Activated CD4-positive, alpha-beta T cell treated with anti-CD3 and anti-CD28 coated beads for 36 hours (primary cell): ENCODE results near the gene KCNA5. TPM values are rescaled to one million over a fixed set of nuclear protein-coding genes. Genes with fewer than 3 reads are reported as not detected.

ENCODE experiments used
- ATAC-seq: fragments of 200-7000 bp; cut with Tn5 transposase; one replicate; pipeline ENCODE4 v1.10.0; 2021; ENCODE audit warnings: mild to moderate bottlenecking, moderate library complexity
- CTCF ChIA-PET: fragments of 350-600 bp; sonication (Branson Sonifier 250); formaldehyde crosslinking; loops from one replicate; lab custom pipeline; 2021; ENCODE audit warnings: antibody characterized with exemption; lab: Charles Lee
- POLR2A ChIA-PET: fragments of 350-600 bp; sonication (Branson Sonifier 250); formaldehyde crosslinking; loops from one replicate; lab custom pipeline; 2021; ENCODE audit warnings: antibody characterized with exemption, inconsistent platforms; lab: Charles Lee
- DNase-seq: peaks from one replicate; pipeline ENCODE4 v3.0.0-alpha.2; 2020
- H3K27ac Mint-ChIP-seq: one replicate; pipeline ENCODE4 v1.8.0; 2021; ENCODE audit warnings: mixed read lengths
- H3K27me3 Mint-ChIP-seq: one replicate; pipeline ENCODE4 v1.8.0; 2021; ENCODE audit warnings: mixed read lengths
- H3K36me3 Mint-ChIP-seq: one replicate; pipeline ENCODE4 v1.8.0; 2021; ENCODE audit warnings: low read depth, mixed read lengths
- H3K4me1 Mint-ChIP-seq: one replicate; pipeline ENCODE4 v1.8.0; 2021; ENCODE audit warnings: mixed read lengths
- H3K4me3 Mint-ChIP-seq: one replicate; pipeline ENCODE4 v1.8.0; 2021; ENCODE audit warnings: mild to moderate bottlenecking, moderate library complexity, mixed read lengths
- H3K9me3 Mint-ChIP-seq: one replicate; pipeline ENCODE4 v1.8.0; 2021; ENCODE audit warnings: low read depth, mixed read lengths
- intact Hi-C, 2 experiments: fragments of 100-400 bp; cut with DNase I in 1 of 2; cut with micrococcal nuclease in 1 of 2; formaldehyde crosslinking; loops; one replicate each; pipeline versions ENCODE4 v1.14.2 to v1.15.1; 2022 to 2024; cut with DNase I, micrococcal nuclease
- total RNA-seq, 2 experiments: library from RNA; stranded (reverse); gene quantifications; one replicate each; pipeline ENCODE4 v1.2.3, GENCODE V29; 2021

KCNA5 gene
- total RNA-seq, 2 experiments from 2014 or later = not detected

- no peak for ATAC-seq
- intact Hi-C loops = no loop called here
- Mint-ChIP-seq H3K36me3 (no peaks in the 10 kb centered on the region), H3K4me3 (no peak overlapping the region), H3K4me1 (peaks cover 8% of the 10 kb centered on the region), H3K9me3 (no peaks in the 10 kb centered on the region), H3K27me3 (peaks cover 18% of the 10 kb centered on the region), H3K27ac (no peak overlapping the region)
- POLR2A ChIA-PET = interaction anchor here (0.6 kb wide), 1 partner anchor 1491 kb away, joined by 3 read pairs; no protein-coding TSS in a partner anchor
- CTCF ChIA-PET = interaction anchor here (1.0 kb wide), 1 partner anchor 175 kb away, joined by 3 read pairs; no protein-coding TSS in a partner anchor
- no peak for DNase-seq
Observed at GRCh38 chr12:5030066-5030465, 13.6 kb upstream of the KCNA5 start.

GRCh38 chr12:5031242-5031641 is 12.4 kb upstream of the KCNA5 start:
- Mint-ChIP-seq H3K27me3 (peaks cover 10% of the 10 kb centered on the region), H3K27ac (no peak overlapping the region), H3K4me3 (no peak overlapping the region), H3K36me3 (no peaks in the 10 kb centered on the region), H3K4me1 (peaks cover 8% of the 10 kb centered on the region), H3K9me3 (no peaks in the 10 kb centered on the region)
- intact Hi-C loops = no loop called here
- ChIA-PET POLR2A (interaction anchor here (0.5 kb wide), 1 partner anchor 269 kb away, joined by 3 read pairs; no protein-coding TSS in a partner anchor), CTCF (interaction anchor here (0.9 to 1.2 kb wide), 3 partner anchors 10 to 176 kb away, joined by 3 read pairs; no protein-coding TSS in a partner anchor)
- ATAC-seq = no peak
- DNase-seq = no peak

- H3K27me3 Mint-ChIP-seq = peaks cover 8% of the 10 kb centered on the region
- H3K4me1 Mint-ChIP-seq = peaks cover 8% of the 10 kb centered on the region
- H3K36me3 Mint-ChIP-seq = no peaks in the 10 kb centered on the region
- ATAC-seq (no peak), DNase-seq (no peak)
- ChIA-PET POLR2A (no interaction called here), CTCF (interaction anchor here (0.9 to 1.2 kb wide), 2 partner anchors 10 to 36 kb away, joined by 3 read pairs; no protein-coding TSS in a partner anchor)
- no peak overlapping the region for H3K4me3 Mint-ChIP-seq
- no peaks in the 10 kb centered on the region for H3K9me3 Mint-ChIP-seq
- intact Hi-C loops = no loop called here
- H3K27ac Mint-ChIP-seq = no peak overlapping the region
Observed at GRCh38 chr12:5031958-5032357, 11.7 kb upstream of the KCNA5 start.

- ATAC-seq (no peak), DNase-seq (no peak)
- H3K36me3 Mint-ChIP-seq = no peaks in the 10 kb centered on the region
- H3K4me1 Mint-ChIP-seq = peaks cover 8% of the 10 kb centered on the region
- H3K27me3 Mint-ChIP-seq = peaks cover 2% of the 10 kb centered on the region
- POLR2A ChIA-PET = no interaction called here
- no peak overlapping the region for H3K27ac Mint-ChIP-seq
- intact Hi-C loops = no loop called here
- H3K9me3 Mint-ChIP-seq = no peaks in the 10 kb centered on the region
- H3K4me3 Mint-ChIP-seq = no peak overlapping the region
- CTCF ChIA-PET = no interaction called here
Observed at GRCh38 chr12:5032821-5033220, 10.9 kb upstream of the KCNA5 start.

GRCh38 chr12:5033883-5034282 is 9.8 kb upstream of the KCNA5 start:
- H3K27me3 Mint-ChIP-seq = peaks cover 3% of the 10 kb centered on the region
- intact Hi-C loops = loop anchor here in 1 of 2 experiments (1.0 kb wide), 1 partner anchor 228 kb away; no protein-coding TSS in a partner anchor
- H3K27ac Mint-ChIP-seq = no peak overlapping the region
- no peaks in the 10 kb centered on the region for H3K36me3 Mint-ChIP-seq
- H3K9me3 Mint-ChIP-seq = no peaks in the 10 kb centered on the region
- ChIA-PET CTCF (interaction anchor here (0.6 to 1.2 kb wide), 4 partner anchors 10 to 539 kb away, joined by 3 to 4 read pairs (median 3); no protein-coding TSS in a partner anchor), POLR2A (no interaction called here)
- H3K4me1 Mint-ChIP-seq = peaks cover 8% of the 10 kb centered on the region
- no peak for DNase-seq
- H3K4me3 Mint-ChIP-seq = no peak overlapping the region
- ATAC-seq = no peak

GRCh38 chr12:5034603-5035002 is 9.1 kb upstream of the KCNA5 start:
- ChIA-PET POLR2A (no interaction called here), CTCF (interaction anchor here (0.6 to 1.2 kb wide), 4 partner anchors 10 to 538 kb away, joined by 3 to 4 read pairs (median 3); no protein-coding TSS in a partner anchor)
- ATAC-seq = peak; percentile 99
- Mint-ChIP-seq H3K4me1 (peaks cover 8% of the 10 kb centered on the region), H3K9me3 (no peaks in the 10 kb centered on the region), H3K27ac (no peak overlapping the region), H3K4me3 (no peak overlapping the region), H3K36me3 (no peaks in the 10 kb centered on the region), H3K27me3 (peaks cover 9% of the 10 kb centered on the region)
- intact Hi-C loops = loop anchor here in 1 of 2 experiments (1.0 kb wide), 1 partner anchor 228 kb away; no protein-coding TSS in a partner anchor
- DNase-seq = peak; percentile 71

GRCh38 chr12:5035618-5036017 is 8.1 kb upstream of the KCNA5 start:
- intact Hi-C loops = no loop called here
- DNase-seq (no peak), ATAC-seq (no peak)
- no peaks in the 10 kb centered on the region for H3K9me3 Mint-ChIP-seq
- ChIA-PET POLR2A (no interaction called here), CTCF (no interaction called here)
- no peak overlapping the region for H3K4me3 Mint-ChIP-seq
- no peaks in the 10 kb centered on the region for H3K36me3 Mint-ChIP-seq
- H3K4me1 Mint-ChIP-seq = peaks cover 8% of the 10 kb centered on the region
- no peak overlapping the region for H3K27ac Mint-ChIP-seq
- H3K27me3 Mint-ChIP-seq = peaks cover 15% of the 10 kb centered on the region

- intact Hi-C loops = no loop called here
- peaks cover 8% of the 10 kb centered on the region for H3K4me1 Mint-ChIP-seq
- no peak overlapping the region for H3K4me3 Mint-ChIP-seq
- no peak overlapping the region for H3K27ac Mint-ChIP-seq
- H3K36me3 Mint-ChIP-seq = no peaks in the 10 kb centered on the region
- CTCF ChIA-PET = no interaction called here
- no peaks in the 10 kb centered on the region for H3K9me3 Mint-ChIP-seq
- ATAC-seq (no peak), DNase-seq (no peak)
- H3K27me3 Mint-ChIP-seq = peaks cover 17% of the 10 kb centered on the region
- POLR2A ChIA-PET = no interaction called here
Observed at GRCh38 chr12:5036031-5036430, 7.6 kb upstream of the KCNA5 start.

GRCh38 chr12:5037795-5038357 is 5.8 kb upstream of the KCNA5 start:
- CTCF ChIA-PET = no interaction called here
- Mint-ChIP-seq H3K27me3 (peaks cover 20% of the 10 kb centered on the region), H3K9me3 (no peaks in the 10 kb centered on the region), H3K4me1 (peaks cover 8% of the 10 kb centered on the region), H3K36me3 (no peaks in the 10 kb centered on the region), H3K27ac (no peak overlapping the region), H3K4me3 (no peak overlapping the region)
- POLR2A ChIA-PET = no interaction called here
- intact Hi-C loops = no loop called here
- ATAC-seq = no peak
- DNase-seq = no peak

GRCh38 chr12:5038781-5039311 is 4.8 kb upstream of the KCNA5 start:
- ChIA-PET CTCF (no interaction called here), POLR2A (no interaction called here)
- intact Hi-C loops = no loop called here
- no peaks in the 10 kb centered on the region for H3K36me3 Mint-ChIP-seq
- peaks cover 8% of the 10 kb centered on the region for H3K4me1 Mint-ChIP-seq
- ATAC-seq (no peak), DNase-seq (no peak)
- H3K27me3 Mint-ChIP-seq = peaks cover 26% of the 10 kb centered on the region
- no peak overlapping the region for H3K4me3 Mint-ChIP-seq
- no peak overlapping the region for H3K27ac Mint-ChIP-seq
- no peaks in the 10 kb centered on the region for H3K9me3 Mint-ChIP-seq

- Mint-ChIP-seq H3K4me3 (no peak overlapping the region), H3K4me1 (peaks cover 1% of the 10 kb centered on the region), H3K9me3 (no peaks in the 10 kb centered on the region), H3K36me3 (no peaks in the 10 kb centered on the region), H3K27ac (no peak overlapping the region), H3K27me3 (peaks cover 26% of the 10 kb centered on the region)
- ATAC-seq = no peak
- intact Hi-C loops = no loop called here
- ChIA-PET CTCF (interaction anchor here (0.6 to 1.6 kb wide), 4 partner anchors 18 to 182 kb away, joined by 3 to 8 read pairs (median 6); no protein-coding TSS in a partner anchor), POLR2A (no interaction called here)
- DNase-seq = no peak
Observed at GRCh38 chr12:5039815-5040214, 3.9 kb upstream of the KCNA5 start.

GRCh38 chr12:5040368-5040767 is 3.3 kb upstream of the KCNA5 start:
- POLR2A ChIA-PET = no interaction called here
- ATAC-seq (no peak), DNase-seq (no peak)
- Mint-ChIP-seq H3K27ac (no peak overlapping the region), H3K27me3 (peaks cover 31% of the 10 kb centered on the region), H3K9me3 (no peaks in the 10 kb centered on the region), H3K36me3 (no peaks in the 10 kb centered on the region), H3K4me1 (no peaks in the 10 kb centered on the region), H3K4me3 (no peak overlapping the region)
- CTCF ChIA-PET = interaction anchor here (0.6 to 1.6 kb wide), 4 partner anchors 18 to 183 kb away, joined by 3 to 8 read pairs (median 6); no protein-coding TSS in a partner anchor
- intact Hi-C loops = no loop called here
